T-helper 1 cell treated with Interleukin-12 subunit alpha and Interleukin-12 subunit beta and Interleukin-4 antibody, amounts not matched to agents 30 ng/mL and 1 ng/mL, for 36 hours (primary cell): Measurements from ENCODE around the gene SRBD1. TPM values are rescaled to one million over a fixed set of nuclear protein-coding genes. Genes with fewer than 3 reads are reported as not detected.

Experiments
- intact Hi-C: fragments of 100-400 bp; cut with micrococcal nuclease; formaldehyde crosslinking; loops from one replicate; pipeline ENCODE4 v1.15.1; 2024
- total RNA-seq: library from RNA; stranded (reverse); gene quantifications from 2 replicates; pipeline ENCODE4 v1.2.3, GENCODE V29; 2022

SRBD1 gene
- total RNA-seq, 1 donor from 2014 or later: 21.2 TPM

- intact Hi-C loops: no loop called here
These were observed 6.0 kb downstream of the SRBD1 start for GRCh38 chr2:45605116-45605515.

DNA sequence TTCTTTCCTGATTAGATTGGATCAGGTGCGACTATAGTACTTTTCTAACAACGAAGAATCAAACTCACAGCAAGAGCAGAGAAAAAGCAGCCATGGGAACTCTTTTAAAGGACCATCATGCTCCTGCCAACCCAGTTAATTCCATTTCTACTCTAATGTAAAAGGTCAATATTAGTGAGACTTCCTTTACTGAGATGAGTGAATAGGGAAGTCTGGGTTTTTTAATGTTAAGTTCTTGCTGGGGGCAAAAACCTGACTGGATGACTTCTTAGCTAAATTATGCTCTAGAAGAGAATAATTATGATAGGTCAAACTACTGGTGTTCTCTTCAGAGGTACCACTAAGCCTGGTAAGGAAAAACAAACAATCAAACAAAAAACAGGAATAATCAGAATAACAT lies 8.4 kb downstream of the SRBD1 start:
- intact Hi-C loops: no loop called here

GRCh38 chr2:45598545-45598944 lies 12.5 kb downstream of the SRBD1 start:
- intact Hi-C loops: no loop called here

DNA sequence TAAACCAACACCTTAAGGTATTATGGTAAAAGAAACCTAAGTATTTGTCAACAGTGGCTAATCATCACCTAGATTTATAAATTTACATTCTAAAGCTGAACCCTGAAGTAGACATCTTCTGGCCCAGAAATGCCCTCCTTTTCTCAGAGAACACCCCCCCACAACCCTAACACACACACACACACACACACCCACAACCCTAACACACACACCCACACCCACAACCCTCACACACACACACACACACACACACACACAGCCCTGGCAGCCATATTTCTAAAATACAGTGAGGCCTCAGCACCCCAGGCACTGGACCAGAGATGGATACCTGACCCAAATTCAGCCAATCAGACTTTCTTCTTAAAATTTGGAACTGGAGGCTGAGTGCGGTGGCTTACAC lies 14.3 kb downstream of the SRBD1 start:
- intact Hi-C loops: no loop called here

GRCh38 chr2:45595721-45596435 lies 15.2 kb downstream of the SRBD1 start:
- intact Hi-C loops: no loop called here

DNA sequence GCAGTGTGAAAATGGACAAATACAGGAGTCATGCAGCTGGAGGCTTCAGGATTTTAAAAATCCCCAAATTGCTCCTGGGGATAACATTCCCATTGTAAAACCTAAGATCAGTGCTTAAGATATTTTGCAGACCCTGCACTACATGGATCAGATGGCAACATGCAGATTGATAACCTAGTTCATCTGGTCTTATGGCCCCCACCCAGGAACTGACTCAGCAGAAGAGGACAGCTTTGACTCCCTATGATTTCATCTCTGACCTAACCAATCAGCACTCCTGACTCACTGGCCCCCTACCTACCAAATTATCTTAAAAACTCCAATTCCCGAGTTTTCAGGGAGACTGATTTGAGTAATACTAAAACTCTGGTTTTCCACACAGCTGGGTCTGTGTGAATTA lies 20.0 kb downstream of the SRBD1 start:
- intact Hi-C loops: no loop called here

DNA sequence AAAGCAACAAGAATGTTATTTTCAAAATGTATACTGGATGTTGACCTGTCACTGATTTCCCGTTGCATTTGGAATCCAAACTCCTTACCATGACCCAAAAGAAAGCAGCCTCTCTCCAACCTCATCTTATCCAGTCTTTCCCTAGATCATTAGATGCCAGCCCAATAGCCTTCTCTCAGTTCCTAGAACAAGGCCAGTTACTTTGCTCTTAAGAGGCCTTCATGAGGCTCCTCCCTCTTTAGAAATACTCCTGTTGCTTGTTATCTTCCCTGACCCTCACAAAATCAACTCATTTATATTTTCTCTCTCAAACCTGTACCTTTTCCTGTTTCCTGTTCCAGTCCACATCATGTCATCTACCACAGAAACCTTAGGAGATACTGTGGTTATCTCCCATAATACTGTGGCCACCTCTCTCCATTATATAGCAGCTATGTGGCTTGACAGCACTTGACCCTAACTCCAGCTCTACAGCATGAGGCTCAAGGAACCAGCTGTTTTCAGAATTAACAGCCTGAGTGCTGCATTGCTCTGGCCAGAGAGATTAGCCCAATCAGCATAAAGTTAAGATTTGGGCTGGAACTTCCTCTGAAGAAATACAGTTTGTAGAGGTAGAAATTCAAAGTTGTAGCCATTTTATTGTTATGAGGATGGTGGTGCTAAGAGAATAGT lies 22.8 kb downstream of the SRBD1 start:
- intact Hi-C loops: no loop called here

GRCh38 chr2:45586600-45586999 lies 24.5 kb downstream of the SRBD1 start:
- intact Hi-C loops: no loop called here

GRCh38 chr2:45585267-45585861 lies 25.7 kb downstream of the SRBD1 start:
- intact Hi-C loops: loop anchor here (1.0 to 2.0 kb wide), 4 partner anchors 26 to 351 kb away; partner anchors contain the start of gene SRBD1

DNA sequence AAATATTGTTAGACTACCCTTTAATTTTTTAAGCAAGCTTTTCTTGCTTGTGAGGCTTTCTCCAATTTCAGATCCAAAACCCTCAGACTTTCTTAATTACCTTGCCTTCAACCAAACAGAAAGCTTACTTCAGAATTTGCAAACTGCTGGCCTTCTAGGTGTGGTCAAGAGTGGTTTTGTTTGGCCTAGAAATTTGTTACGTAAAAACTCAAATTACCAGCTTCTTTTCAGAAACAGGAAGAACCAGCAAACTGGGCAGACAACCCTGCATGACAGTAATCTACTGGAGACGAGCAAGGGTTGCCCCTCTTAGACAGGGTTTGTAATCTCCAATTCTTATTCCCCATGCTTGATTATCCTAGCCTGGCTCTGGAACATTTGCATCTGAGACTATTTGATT lies 27.1 kb downstream of the SRBD1 start:
- intact Hi-C loops: loop anchor here (2.0 kb wide), 1 partner anchor 59 kb away; no protein-coding TSS in a partner anchor

DNA sequence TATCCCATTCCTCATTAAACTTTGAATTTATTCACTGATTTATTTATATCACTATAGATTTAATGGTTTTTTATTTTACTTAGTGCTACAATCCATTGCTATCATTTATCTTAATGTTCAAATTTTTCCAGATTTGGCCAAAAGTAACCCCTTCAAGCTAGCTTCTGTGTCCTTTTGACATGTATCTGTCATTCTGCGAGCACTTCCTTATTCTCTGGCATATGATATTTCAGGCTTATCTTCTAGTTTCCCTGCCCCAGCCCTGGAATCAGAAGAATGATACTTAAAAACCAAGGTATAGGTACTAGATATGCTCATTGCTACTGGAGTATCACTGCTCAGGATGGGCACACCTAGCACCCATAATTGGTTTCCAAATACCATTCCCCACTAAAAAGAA lies 28.5 kb downstream of the SRBD1 start:
- intact Hi-C loops: no loop called here

DNA sequence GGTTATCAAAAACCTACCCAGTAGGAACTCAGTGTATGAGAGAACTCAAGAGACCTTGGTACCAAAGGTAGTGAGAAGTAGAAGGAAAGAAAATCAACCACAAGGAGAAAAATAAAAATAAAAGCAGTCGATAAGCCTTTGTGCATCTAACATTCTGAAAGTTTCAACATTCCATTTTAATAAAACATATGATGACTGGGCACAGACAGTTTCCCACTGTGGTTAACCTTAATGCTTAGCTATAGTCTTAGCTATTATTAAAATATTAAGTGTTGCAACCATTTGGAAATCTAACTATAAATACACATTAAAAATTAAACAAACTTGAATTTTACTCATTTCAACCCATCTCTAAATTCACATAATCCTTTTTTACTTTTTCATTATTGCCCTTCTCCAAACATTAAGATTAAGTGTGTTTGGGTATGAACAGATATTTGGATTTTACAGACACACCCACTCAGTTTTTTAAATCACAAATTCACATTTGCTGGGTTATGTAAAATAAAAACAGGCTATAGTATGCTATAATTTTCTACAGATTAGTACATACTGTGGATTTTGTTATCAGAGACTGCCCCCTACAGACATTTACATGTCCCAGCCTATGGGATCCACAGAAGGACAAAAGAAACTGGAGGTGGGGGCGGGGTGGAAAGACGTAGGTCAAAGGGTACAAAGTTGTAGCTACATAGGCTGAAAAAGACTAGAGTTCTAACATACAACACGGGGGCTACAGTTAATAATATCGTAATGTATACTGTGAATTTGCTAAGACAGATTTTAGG lies 32.8 kb downstream of the SRBD1 start:
- intact Hi-C loops: loop anchor here (1.0 kb wide), 4 partner anchors 10 to 1099 kb away; no protein-coding TSS in a partner anchor

GRCh38 chr2:45577441-45577840 lies 33.6 kb downstream of the SRBD1 start:
- intact Hi-C loops: no loop called here

DNA sequence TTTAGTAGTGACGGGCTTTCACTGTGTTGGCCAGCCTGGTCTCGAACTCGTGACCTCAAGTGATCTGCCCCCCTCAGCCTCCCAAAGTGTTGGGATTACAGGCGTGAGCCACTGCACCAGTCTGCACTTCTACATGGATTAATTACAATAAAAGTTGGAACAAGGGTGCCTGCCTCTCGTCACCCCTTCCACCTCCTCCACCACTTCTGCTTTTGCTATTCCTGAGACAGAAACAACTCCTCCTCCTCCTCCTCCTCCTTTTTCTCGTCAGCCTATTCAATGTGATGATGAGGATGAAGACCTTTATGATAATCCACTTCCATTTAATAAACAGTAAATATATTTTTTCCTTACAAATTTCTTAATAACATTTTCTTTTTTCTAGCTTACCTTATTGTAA lies 35.2 kb downstream of the SRBD1 start:
- intact Hi-C loops: no loop called here

DNA sequence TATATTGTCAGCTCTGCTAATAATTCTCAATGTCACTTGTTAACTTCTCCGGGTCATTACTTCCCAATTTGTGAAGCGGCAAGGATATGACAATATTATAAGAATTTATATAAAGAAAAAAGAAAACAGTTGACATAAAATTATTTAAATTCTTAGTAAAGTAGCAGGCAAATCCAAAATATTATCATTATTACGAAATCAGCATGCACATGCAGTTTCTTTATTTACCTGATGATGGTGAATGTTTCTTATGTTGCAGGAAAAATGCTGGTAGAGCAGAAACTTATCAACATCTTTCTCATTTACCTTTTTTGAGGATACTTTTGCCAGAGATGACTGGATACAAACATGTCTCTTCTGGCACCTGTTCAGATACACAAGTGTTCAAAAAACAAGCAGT lies 38.1 kb downstream of the SRBD1 start:
- intact Hi-C loops: no loop called here

- intact Hi-C loops: no loop called here
These were observed 39.1 kb downstream of the SRBD1 start for GRCh38 chr2:45571940-45572339.

DNA sequence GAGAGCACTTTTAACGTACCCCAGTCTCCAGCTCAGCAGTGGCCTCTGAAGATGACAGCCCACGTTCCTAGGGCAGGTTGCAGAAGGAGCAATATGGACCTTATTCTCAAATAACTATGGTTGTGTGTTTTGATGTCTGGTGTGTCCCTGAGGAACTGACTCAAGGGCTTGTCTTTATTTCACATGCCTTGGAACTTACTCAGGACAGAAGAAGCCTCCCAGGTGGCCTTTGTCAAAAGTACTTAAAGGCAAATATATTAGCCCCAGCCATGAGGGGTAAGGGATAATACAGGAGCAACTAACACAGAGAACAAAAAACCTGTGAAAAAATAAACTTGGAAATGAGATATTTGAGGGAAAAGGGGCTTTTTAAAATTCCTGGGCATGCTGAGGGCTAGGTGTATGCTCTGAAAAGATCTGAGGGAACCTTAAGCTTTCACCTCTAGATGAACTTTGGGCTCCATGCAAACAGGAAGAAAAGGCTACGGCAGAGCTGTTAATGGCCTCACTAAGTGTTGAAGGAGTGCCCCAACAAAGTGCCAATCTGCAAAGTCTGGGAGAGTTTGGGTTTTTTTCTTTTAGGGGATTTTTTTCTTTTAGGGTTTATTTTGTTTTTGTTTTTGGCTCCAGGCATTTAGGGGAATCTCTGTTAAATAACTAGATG lies 40.3 kb downstream of the SRBD1 start:
- intact Hi-C loops: no loop called here

DNA sequence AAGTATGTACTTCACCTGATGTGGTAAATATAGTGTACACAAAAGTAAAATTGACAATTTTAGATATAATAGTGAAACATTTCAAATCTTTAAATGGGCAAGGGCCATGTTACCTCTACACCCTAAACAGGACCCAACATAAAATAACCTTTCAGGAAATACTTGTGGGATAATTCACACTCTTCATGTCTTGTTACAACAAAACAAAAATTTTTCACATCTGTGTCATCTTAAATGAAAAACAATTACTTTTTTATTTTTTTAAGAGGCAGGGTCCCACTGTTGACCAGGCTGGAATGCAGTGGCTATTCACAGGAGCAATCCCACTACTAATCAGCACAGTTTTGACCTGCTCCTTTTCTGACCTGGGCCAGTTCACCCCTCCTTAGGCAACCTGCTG lies 42.1 kb downstream of the SRBD1 start:
- intact Hi-C loops: loop anchor here (1.0 to 5.0 kb wide), 8 partner anchors 9 to 1972 kb away; partner anchors contain the start of genes EPAS1, PPM1B, SRBD1 and THADA

DNA sequence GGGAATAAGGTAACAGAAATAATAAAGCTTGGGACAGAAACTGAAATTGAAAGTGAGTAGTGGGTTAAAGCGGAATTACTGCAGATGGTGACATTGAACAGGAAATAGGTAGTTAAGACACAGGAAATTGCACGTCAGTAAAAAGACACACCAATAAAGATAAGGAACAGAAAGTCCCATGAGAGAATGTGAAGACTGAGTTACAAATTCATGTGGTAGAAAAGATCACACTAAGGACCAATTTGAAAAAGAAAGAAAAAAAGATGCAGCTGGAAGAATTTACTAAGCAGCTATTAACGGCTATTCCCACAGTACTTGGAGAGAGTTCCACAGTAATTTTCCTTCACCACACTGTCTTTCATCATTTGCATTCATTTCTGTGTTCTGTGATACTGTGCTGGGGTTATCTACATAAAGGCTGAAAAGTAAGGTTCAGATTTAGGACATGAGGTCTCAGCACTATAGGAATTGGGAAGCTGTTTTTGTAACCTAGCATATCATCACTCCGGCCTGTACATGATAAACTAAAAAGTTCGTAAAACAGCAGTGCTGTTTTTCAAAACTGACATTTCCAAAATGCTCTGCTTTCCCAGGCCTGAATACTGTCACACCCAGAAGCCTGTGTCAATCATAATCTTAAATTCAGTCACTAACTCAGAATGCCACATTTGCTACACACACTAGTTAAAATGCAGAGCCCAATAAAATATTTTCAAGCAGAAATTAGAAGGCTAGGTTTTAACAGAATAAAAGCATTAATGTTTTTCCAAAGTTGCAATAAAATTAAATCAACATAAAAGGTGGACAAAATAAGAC lies 42.9 kb downstream of the SRBD1 start:
- intact Hi-C loops: loop anchor here (1.0 to 5.0 kb wide), 10 partner anchors 10 to 1971 kb away; partner anchors contain the start of genes EPAS1, PPM1B, SRBD1 and THADA
